SK-N-SH (cell line): ENCODE results near the gene MB. TPM values are rescaled to one million over a fixed set of nuclear protein-coding genes. Genes with fewer than 3 reads are reported as not detected.

Experiments
- CTCF ChIA-PET: fragments of 300-600, 350-600 bp; formaldehyde crosslinking; extraction: SDS; loops from one replicate; lab custom pipeline; 2021; lab: Yijun Ruan, JAX
- POLR2A ChIA-PET: fragments of 350-600 bp; sonication (Branson Sonifier 250); formaldehyde crosslinking; extraction: SDS; loops from one replicate; lab custom pipeline; 2020; ENCODE audit warnings: antibody characterized with exemption, inconsistent platforms; lab: Yijun Ruan, JAX
- DNase-seq: peaks from one replicate; pipeline ENCODE4 v3.0.0; 2012
- H2AFZ ChIP-seq: fragments of 200-600 bp; sonication (generic); 2 replicates; pipeline ENCODE4 v1.8.1; 2016; ENCODE audit warnings: antibody characterized with exemption, mild to moderate bottlenecking, low read depth
- H3F3A ChIP-seq: fragments of 200-600 bp; sonication (generic); replicated peaks from 2 replicates; pipeline ENCODE3; 2016; ENCODE audit warnings: antibody characterized with exemption, mild to moderate bottlenecking; ENCODE audit not compliant: insufficient read depth
- H3K27ac ChIP-seq, 2 experiments: fragments of 200-500 bp in 1 of 2; fragments of 200-600 bp in 1 of 2; sonication (Bioruptor generic) in 1 of 2; sonication (generic), shearing (Covaris generic) in 1 of 2; 2 replicates each; pipeline versions ENCODE4 v1.5.1 to v1.6.1; 2014 to 2016; ENCODE audit warnings: low read depth in 2 of 2, inconsistent platforms in 1 of 2, low read length in 1 of 2, mild to moderate bottlenecking in 1 of 2, mixed read lengths in 1 of 2
- H3K27me3 ChIP-seq: fragments of 200-600 bp; sonication (generic), shearing (Covaris generic); 2 replicates; pipeline ENCODE4 v1.6.1; 2016; ENCODE audit warnings: mixed run types; ENCODE audit not compliant: insufficient read depth
- H3K36me3 ChIP-seq, 2 experiments: fragments of 200-500 bp in 1 of 2; fragments of 200-600 bp in 1 of 2; sonication (Bioruptor generic) in 1 of 2; sonication (generic) in 1 of 2; replicated peaks in 1 of 2; 2 replicates each; pipeline versions ENCODE3 to v1.5.1; 2014 to 2016; ENCODE audit warnings: low read length in 1 of 2, mild to moderate bottlenecking in 1 of 2; ENCODE audit not compliant: insufficient read depth in 2 of 2, control insufficient read depth in 1 of 2
- H3K4me1 ChIP-seq, 2 experiments: fragments of 200-500 bp in 1 of 2; fragments of 200-600 bp in 1 of 2; sonication (Bioruptor generic) in 1 of 2; sonication (generic), shearing (Covaris generic) in 1 of 2; 2 replicates each; pipeline versions ENCODE4 v1.5.1 to v1.6.1; 2014 to 2016; ENCODE audit warnings: low read depth in 1 of 2, low read length in 1 of 2, mixed run types in 1 of 2; ENCODE audit not compliant: insufficient read depth in 2 of 2, control insufficient read depth in 1 of 2
- H3K4me2 ChIP-seq: fragments of 200-600 bp; sonication (generic), shearing (Covaris generic); 2 replicates; pipeline ENCODE4 v1.6.1; 2017; ENCODE audit warnings: mixed run types
- H3K4me3 ChIP-seq, 2 experiments: fragments of 200-500 bp in 1 of 2; fragments of 200-600 bp in 1 of 2; sonication (Bioruptor generic) in 1 of 2; sonication (generic), shearing (Covaris generic) in 1 of 2; 2 replicates each; pipeline versions ENCODE4 v1.5.1 to v1.8.1; 2014 to 2016; ENCODE audit warnings: low read depth in 2 of 2, inconsistent platforms in 1 of 2, low read length in 1 of 2, mild to moderate bottlenecking in 1 of 2, mixed read lengths in 1 of 2, moderate library complexity in 1 of 2
- H3K79me2 ChIP-seq: fragments of 200-600 bp; sonication (generic); 2 replicates; pipeline ENCODE4 v1.8.1; 2017; ENCODE audit warnings: mild to moderate bottlenecking; ENCODE audit not compliant: insufficient read depth
- H3K9ac ChIP-seq: fragments of 200-600 bp; sonication (generic); 2 replicates; pipeline ENCODE4 v1.6.1; 2017; ENCODE audit warnings: mixed run types
- H3K9me2 ChIP-seq: fragments of 200-600 bp; sonication (generic); 2 replicates; pipeline ENCODE4 v1.6.1; 2017; ENCODE audit warnings: mixed run types
- H3K9me3 ChIP-seq: fragments of 200-600 bp; sonication (generic); 2 replicates; pipeline ENCODE4 v1.6.1; 2017; ENCODE audit warnings: mixed run types, mild to moderate bottlenecking, moderate library complexity
- H4K20me1 ChIP-seq: fragments of 200-600 bp; sonication (generic); 2 replicates; pipeline ENCODE4 v1.6.1; 2017; ENCODE audit warnings: mild to moderate bottlenecking, mixed run types; ENCODE audit not compliant: insufficient read depth
- ELF1 ChIP-seq: IDR thresholded peaks from 2 replicates; pipeline ENCODE4 v1.4.0; 2012
- EZH2phosphoT487 ChIP-seq: fragments of 200-600 bp; sonication (generic); IDR thresholded peaks from 2 replicates; pipeline ENCODE4 v1.6.1; 2017; ENCODE audit warnings: low read depth, mixed run types, mild to moderate bottlenecking, antibody characterized with exemption, moderate library complexity, borderline replicate concordance
- FOSL2 ChIP-seq: IDR thresholded peaks from 2 replicates; pipeline ENCODE4 v1.4.0; 2012; ENCODE audit warnings: low read depth, mild to moderate bottlenecking, moderate library complexity, borderline replicate concordance
- FOXM1 ChIP-seq: IDR thresholded peaks from 2 replicates; pipeline ENCODE4 v1.4.0; 2012; ENCODE audit warnings: low read depth, mild to moderate bottlenecking
- GATA2 ChIP-seq: sonication (generic); formaldehyde crosslinking; IDR thresholded peaks from 2 replicates; pipeline ENCODE4 v1.5.0; 2020; ENCODE audit warnings: mild to moderate bottlenecking, missing genetic modification reagents
- JUND ChIP-seq: IDR thresholded peaks from 2 replicates; pipeline ENCODE4 v1.4.0; 2012
- MEF2A ChIP-seq: IDR thresholded peaks from 2 replicates; pipeline ENCODE4 v1.4.0; 2012; ENCODE audit warnings: low read depth, borderline replicate concordance
- MXI1 ChIP-seq: IDR thresholded peaks from 2 replicates; pipeline ENCODE4 v1.6.1; 2012; ENCODE audit warnings: mild to moderate bottlenecking, low read depth, low read length, improper control_type of control experiment
- NFIC ChIP-seq: IDR thresholded peaks from 2 replicates; pipeline ENCODE4 v1.4.0; 2012; ENCODE audit warnings: borderline replicate concordance
- POLR2AphosphoS5 ChIP-seq: IDR thresholded peaks from 2 replicates; pipeline ENCODE4 v1.6.1; 2012; ENCODE audit warnings: low read depth, low read length
- RAD21 ChIP-seq: IDR thresholded peaks from 2 replicates; pipeline ENCODE4 v1.6.1; 2012; ENCODE audit warnings: mild to moderate bottlenecking, low read length
- RCOR1 ChIP-seq: fragments of 150-350 bp; IDR thresholded peaks from 2 replicates; pipeline ENCODE4 v1.6.1; 2017; ENCODE audit warnings: antibody characterized with exemption, low read length
- RXRA ChIP-seq: IDR thresholded peaks from 2 replicates; pipeline ENCODE4 v1.4.0; 2012; ENCODE audit warnings: low read depth, mild to moderate bottlenecking, borderline replicate concordance
- SMC3 ChIP-seq: IDR thresholded peaks from 2 replicates; pipeline ENCODE4 v1.6.1; 2012; ENCODE audit warnings: low read depth, low read length, improper control_type of control experiment
- TAF1 ChIP-seq: IDR thresholded peaks from 2 replicates; pipeline ENCODE4 v1.6.1; 2012; ENCODE audit warnings: low read depth, mild to moderate bottlenecking, low read length, moderate library complexity, borderline replicate concordance
- TCF12 ChIP-seq: IDR thresholded peaks from 2 replicates; pipeline ENCODE4 v1.4.0; 2012
- YY1 ChIP-seq: IDR thresholded peaks from 2 replicates; pipeline ENCODE4 v1.4.0; 2012; ENCODE audit warnings: low read depth, mild to moderate bottlenecking
- WGBS: methylation state at CpG from one replicate; pipeline ENCODE4 v1.1.6; 2017; ENCODE audit warnings: low lambda C conversion rate; 5-methylcytosine and 5-hydroxymethylcytosine counted together
- polyA plus RNA-seq, 3 experiments: library from polyadenylated mRNA; depleted of rRNA; stranded (reverse); fragments of >200 nt; gene quantifications; 2 replicates each; pipeline ENCODE4 v1.2.3, GENCODE V29; 2012
- TF ChIP-seq, protein P1 (sequence below): IDR thresholded peaks from 2 replicates; pipeline ENCODE4 v1.4.0; 2012; ENCODE audit warnings: low read depth
- TF ChIP-seq, protein P2 (sequence below): IDR thresholded peaks from 2 replicates; pipeline ENCODE4 v1.6.1; 2012; ENCODE audit warnings: mild to moderate bottlenecking, low read depth, low read length, moderate library complexity
- TF ChIP-seq, protein P3 (sequence below): fragments of 200-600 bp; sonication (generic); IDR thresholded peaks from 2 replicates; pipeline ENCODE4 v1.6.1; 2017; ENCODE audit warnings: antibody characterized with exemption, mild to moderate bottlenecking, moderate library complexity
- TF ChIP-seq, protein P4 (sequence below): IDR thresholded peaks from 2 replicates; pipeline ENCODE4; 2012

Gene MB
- polyA plus RNA-seq, 1 of the 3 experiments (the other 2 are of a cell fraction) = 0.95 TPM

DNA sequence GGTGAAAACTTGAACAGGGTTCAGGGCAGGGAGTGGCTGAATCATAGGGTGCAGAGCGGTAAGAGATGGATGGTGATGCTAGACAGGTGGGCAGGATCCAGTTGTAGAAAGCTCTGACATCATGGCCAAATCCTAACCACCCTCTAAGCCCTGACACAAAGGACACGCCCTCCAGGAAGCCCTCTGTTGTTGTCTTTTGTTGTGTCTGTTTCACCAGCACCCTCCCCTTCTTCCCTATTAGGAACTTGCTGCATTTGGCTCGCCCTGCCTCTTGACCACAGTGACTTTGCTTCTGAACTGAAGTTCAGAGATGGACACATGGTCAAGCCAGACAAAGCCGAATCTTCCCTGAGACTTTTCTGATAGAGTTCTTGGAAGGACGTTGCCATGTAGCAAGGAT is 16.9 kb upstream of the MB start (continued):
- TF ChIP-seq EZH2phosphoT487 = no peak
- TF ChIP-seq TAF1 = no peak
- no peak for TF ChIP-seq MXI1

DNA sequence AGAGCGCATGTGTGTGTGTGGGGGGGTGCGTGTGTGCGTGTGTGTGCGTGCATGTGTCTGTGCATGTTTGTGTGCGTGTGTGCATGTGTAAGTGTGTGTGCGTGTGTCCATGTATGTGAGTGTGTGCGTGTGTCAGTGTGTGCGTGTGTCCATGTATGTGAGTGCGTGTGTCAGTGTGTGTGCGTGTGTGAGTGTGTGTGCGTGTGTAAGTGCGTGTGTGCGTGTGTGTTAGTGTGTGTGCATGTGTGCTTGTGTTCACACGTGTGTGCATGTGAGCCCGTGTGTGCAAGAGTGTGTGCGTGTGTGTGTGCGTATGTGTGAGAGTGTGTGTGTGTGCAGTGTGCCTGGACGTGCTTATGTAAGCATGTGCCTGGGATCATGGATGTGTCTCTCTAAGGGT is 16.4 kb upstream of the MB start:
- Histone ChIP-seq H3K79me2 (no peaks in the 10 kb centered on the region), H3K9me3 (no peaks in the 10 kb centered on the region), H3K4me1 (peaks cover 14% of the 10 kb centered on the region in 2 experiments; a peak in 2 of 4 replicates), H3K4me3 (no peak overlapping the region), H2AFZ (no peak overlapping the region), H4K20me1 (no peaks in the 10 kb centered on the region), H3K9me2 (no peaks in the 10 kb centered on the region), H3F3A (peaks cover 23% of the 10 kb centered on the region), H3K27ac (no peak overlapping the region), H3K9ac (no peak overlapping the region), H3K27me3 (no peaks in the 10 kb centered on the region), H3K4me2 (no peak overlapping the region), H3K36me3 (no peaks in the 10 kb centered on the region)
- TF ChIP-seq, protein P1, sequence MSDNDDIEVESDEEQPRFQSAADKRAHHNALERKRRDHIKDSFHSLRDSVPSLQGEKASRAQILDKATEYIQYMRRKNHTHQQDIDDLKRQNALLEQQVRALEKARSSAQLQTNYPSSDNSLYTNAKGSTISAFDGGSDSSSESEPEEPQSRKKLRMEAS = no peak
- TF ChIP-seq RCOR1 (no peak), FOSL2 (no peak), JUND (no peak), TCF12 (no peak), GATA2 (no peak), RXRA (no peak), ELF1 (no peak), RAD21 (no peak), POLR2AphosphoS5 (no peak), FOXM1 (no peak), SMC3 (no peak), NFIC (no peak)
- DNase-seq = no peak
- POLR2A ChIA-PET = no interaction called here
- CTCF ChIA-PET = interaction anchor here (1.1 kb wide), 1 partner anchor 491 kb away, joined by 4 read pairs; no protein-coding TSS in a partner anchor
- 89% methylated on average over 18 of the region's 18 CpGs for WGBS

DNA sequence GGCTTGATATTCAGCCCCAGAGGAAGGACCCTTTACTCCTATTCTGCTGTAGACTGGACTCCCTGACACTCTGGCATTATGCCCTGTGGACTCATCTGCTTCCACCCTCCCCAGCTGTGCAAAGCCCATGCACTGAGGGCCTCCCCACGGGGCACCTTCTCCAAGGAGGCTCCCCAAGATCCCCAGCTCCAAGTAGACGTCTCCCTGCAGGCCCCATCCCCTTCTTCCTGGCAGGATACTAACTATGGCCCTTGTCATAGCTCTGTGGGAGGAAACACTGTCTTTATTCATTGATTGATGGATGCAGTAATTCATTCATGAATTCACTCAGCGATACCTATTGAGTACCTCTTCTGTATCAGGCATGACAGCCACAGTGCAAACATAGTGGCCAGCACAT is 15.8 kb upstream of the MB start:
- no peaks in the 10 kb centered on the region for H3K9me2 ChIP-seq
- no peaks in the 10 kb centered on the region for H3K27me3 ChIP-seq
- DNase-seq = no peak
- H3K4me1 ChIP-seq = peaks cover 8 to 10% of the 10 kb centered on the region in 2 experiments; a peak in 1 of 4 replicates
- no peaks in the 10 kb centered on the region for H3K9me3 ChIP-seq
- H4K20me1 ChIP-seq = no peaks in the 10 kb centered on the region
- no peak overlapping the region for H2AFZ ChIP-seq
- no peak overlapping the region for H3K4me2 ChIP-seq
- ChIA-PET CTCF (interaction anchor here (0.6 to 0.7 kb wide), 2 partner anchors 50 to 322 kb away, joined by 3 read pairs; no protein-coding TSS in a partner anchor), POLR2A (no interaction called here)
- no peaks in the 10 kb centered on the region for H3K36me3 ChIP-seq
- H3K27ac ChIP-seq = no peak overlapping the region
- no peak overlapping the region for H3K9ac ChIP-seq
- H3K79me2 ChIP-seq = no peaks in the 10 kb centered on the region
- 88% methylated on average over 3 of the region's 3 CpGs for WGBS
- H3K4me3 ChIP-seq = no peak overlapping the region
- H3F3A ChIP-seq = peaks cover 25% of the 10 kb centered on the region
- TF ChIP-seq JUND (no peak), EZH2phosphoT487 (no peak), TAF1 (no peak), NFIC (no peak), RCOR1 (no peak), RXRA (no peak), MEF2A (no peak), YY1 (no peak), ELF1 (no peak)
- TF ChIP-seq, protein P2, sequence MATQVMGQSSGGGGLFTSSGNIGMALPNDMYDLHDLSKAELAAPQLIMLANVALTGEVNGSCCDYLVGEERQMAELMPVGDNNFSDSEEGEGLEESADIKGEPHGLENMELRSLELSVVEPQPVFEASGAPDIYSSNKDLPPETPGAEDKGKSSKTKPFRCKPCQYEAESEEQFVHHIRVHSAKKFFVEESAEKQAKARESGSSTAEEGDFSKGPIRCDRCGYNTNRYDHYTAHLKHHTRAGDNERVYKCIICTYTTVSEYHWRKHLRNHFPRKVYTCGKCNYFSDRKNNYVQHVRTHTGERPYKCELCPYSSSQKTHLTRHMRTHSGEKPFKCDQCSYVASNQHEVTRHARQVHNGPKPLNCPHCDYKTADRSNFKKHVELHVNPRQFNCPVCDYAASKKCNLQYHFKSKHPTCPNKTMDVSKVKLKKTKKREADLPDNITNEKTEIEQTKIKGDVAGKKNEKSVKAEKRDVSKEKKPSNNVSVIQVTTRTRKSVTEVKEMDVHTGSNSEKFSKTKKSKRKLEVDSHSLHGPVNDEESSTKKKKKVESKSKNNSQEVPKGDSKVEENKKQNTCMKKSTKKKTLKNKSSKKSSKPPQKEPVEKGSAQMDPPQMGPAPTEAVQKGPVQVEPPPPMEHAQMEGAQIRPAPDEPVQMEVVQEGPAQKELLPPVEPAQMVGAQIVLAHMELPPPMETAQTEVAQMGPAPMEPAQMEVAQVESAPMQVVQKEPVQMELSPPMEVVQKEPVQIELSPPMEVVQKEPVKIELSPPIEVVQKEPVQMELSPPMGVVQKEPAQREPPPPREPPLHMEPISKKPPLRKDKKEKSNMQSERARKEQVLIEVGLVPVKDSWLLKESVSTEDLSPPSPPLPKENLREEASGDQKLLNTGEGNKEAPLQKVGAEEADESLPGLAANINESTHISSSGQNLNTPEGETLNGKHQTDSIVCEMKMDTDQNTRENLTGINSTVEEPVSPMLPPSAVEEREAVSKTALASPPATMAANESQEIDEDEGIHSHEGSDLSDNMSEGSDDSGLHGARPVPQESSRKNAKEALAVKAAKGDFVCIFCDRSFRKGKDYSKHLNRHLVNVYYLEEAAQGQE = no peak
- TF ChIP-seq, protein P3, sequence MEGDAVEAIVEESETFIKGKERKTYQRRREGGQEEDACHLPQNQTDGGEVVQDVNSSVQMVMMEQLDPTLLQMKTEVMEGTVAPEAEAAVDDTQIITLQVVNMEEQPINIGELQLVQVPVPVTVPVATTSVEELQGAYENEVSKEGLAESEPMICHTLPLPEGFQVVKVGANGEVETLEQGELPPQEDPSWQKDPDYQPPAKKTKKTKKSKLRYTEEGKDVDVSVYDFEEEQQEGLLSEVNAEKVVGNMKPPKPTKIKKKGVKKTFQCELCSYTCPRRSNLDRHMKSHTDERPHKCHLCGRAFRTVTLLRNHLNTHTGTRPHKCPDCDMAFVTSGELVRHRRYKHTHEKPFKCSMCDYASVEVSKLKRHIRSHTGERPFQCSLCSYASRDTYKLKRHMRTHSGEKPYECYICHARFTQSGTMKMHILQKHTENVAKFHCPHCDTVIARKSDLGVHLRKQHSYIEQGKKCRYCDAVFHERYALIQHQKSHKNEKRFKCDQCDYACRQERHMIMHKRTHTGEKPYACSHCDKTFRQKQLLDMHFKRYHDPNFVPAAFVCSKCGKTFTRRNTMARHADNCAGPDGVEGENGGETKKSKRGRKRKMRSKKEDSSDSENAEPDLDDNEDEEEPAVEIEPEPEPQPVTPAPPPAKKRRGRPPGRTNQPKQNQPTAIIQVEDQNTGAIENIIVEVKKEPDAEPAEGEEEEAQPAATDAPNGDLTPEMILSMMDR = no peak
- TF ChIP-seq, protein P4, sequence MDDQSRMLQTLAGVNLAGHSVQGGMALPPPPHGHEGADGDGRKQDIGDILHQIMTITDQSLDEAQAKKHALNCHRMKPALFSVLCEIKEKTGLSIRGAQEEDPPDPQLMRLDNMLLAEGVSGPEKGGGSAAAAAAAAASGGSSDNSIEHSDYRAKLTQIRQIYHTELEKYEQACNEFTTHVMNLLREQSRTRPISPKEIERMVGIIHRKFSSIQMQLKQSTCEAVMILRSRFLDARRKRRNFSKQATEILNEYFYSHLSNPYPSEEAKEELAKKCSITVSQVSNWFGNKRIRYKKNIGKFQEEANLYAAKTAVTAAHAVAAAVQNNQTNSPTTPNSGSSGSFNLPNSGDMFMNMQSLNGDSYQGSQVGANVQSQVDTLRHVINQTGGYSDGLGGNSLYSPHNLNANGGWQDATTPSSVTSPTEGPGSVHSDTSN = no peak
